T follicular helper cell (primary cell): ENCODE data around the gene STX5.
"Not testable (repeated sequence)": the region's sequence is repeated elsewhere in the genome, so short reads cannot be mapped to it uniquely, and the experiment has no call there.

ENCODE experiments used
- DNase-seq: peaks from one replicate; pipeline ENCODE4 v3.0.0-alpha.2; 2020; ENCODE audit warnings: low read depth
- total RNA-seq, 2 experiments: gene quantifications; one replicate each; lab custom pipeline; 2026; lab: John Stamatoyannopoulos, UW

Gene STX5, protein sequence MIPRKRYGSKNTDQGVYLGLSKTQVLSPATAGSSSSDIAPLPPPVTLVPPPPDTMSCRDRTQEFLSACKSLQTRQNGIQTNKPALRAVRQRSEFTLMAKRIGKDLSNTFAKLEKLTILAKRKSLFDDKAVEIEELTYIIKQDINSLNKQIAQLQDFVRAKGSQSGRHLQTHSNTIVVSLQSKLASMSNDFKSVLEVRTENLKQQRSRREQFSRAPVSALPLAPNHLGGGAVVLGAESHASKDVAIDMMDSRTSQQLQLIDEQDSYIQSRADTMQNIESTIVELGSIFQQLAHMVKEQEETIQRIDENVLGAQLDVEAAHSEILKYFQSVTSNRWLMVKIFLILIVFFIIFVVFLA
- total RNA-seq: 44.0 to 63.6 reads per million in 2 experiments

DNA sequence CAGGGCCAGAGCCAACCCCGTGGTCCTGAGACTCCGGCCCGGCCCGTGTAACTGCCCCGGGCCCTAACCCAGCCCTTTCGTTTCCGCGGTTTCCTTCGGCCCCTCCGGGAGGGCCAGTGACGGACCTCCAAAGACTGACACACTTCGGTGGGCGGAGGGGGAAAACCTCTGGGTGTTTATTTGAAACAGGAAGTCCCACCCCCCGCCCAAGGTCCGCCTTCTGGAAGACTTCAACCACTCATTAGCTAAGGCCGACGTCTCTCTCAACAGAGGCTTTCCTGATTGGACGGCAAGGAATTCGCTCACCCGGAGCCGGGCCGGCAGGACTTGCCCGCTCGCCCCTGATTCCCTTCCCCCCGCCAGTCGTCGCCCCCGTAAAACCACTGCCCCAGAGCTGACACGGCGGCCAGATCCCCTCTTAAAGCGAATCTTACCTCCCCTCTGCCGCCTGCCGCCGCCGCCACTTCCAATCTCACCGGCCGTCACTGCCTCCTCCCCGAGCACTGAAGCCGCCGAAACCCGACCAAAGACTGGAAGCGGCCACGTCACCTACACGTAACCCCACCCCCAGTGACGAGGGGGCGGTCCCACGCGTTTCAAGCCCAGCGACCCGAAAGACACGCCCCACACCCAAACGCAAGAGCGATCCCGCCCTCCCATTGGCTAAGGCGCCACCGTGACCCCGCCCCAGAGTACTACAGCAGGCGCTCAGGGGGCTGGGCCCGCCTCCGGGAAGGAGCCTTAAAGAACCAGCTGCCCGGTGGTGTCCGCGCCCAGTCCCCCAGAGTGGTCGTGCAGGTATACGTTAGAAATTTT lies at the start of gene STX5:
Gene STX5, minus strand, starts transcription at position 532 of the 816 bp plus-strand sequence. CDS start 808 bp downstream, outside the sequence.
- DNase-seq: peak; percentile 99

DNA sequence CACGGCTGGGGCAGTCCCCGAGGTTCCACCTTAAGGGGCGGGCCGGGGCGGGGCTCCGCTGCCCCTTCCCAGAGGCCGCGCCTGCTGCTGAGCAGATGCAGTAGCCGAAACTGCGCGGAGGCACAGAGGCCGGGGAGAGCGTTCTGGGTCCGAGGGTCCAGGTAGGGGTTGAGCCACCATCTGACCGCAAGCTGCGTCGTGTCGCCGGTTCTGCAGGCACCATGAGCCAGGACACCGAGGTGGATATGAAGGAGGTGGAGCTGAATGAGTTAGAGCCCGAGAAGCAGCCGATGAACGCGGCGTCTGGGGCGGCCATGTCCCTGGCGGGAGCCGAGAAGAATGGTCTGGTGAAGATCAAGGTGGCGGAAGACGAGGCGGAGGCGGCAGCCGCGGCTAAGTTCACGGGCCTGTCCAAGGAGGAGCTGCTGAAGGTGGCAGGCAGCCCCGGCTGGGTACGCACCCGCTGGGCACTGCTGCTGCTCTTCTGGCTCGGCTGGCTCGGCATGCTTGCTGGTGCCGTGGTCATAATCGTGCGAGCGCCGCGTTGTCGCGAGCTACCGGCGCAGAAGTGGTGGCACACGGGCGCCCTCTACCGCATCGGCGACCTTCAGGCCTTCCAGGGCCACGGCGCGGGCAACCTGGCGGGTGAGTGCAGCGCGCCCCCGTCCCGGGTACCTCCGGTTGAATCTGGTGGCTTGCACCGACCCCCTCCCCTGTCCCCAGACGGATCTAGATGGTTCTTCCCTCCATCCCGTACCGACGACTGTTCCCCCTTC lies 49.1 kb upstream of the STX5 start, which contains the start of gene SLC3A2:
Gene SLC3A2, plus strand, starts transcription at position 94 of the 776 bp plus-strand sequence. Its CDS starts 128 bp downstream, at position 222.
- peak; percentile 76 for DNase-seq

DNA sequence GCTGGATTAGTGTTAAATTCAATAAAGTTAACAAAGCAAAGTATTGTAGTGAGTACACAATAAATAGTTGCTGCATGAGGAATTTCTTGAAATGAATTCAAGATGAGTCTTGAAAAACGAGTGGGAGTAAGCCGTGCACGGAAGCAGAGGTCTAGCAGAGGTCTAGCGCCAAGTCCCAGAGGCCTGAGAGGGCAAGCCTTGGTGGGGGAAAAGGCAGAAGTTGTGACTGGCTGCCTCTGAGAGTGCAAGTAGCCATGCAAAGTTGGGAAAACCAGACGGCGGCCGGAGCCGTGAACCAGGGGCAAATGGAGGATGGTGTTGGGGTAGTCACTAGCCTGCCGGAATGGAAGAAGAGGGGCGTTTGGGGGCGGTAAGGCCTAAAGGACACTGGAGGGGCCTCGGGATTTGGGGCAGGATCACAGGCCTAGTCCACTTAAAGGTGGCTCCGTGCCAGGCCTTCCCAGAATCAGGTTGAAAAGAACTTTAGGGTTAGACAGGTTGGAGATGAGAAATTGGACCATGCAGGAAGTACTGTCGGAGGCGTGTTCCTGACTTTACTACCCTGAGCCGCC lies 48.5 kb upstream of the STX5 start:
- no peak for DNase-seq

DNA sequence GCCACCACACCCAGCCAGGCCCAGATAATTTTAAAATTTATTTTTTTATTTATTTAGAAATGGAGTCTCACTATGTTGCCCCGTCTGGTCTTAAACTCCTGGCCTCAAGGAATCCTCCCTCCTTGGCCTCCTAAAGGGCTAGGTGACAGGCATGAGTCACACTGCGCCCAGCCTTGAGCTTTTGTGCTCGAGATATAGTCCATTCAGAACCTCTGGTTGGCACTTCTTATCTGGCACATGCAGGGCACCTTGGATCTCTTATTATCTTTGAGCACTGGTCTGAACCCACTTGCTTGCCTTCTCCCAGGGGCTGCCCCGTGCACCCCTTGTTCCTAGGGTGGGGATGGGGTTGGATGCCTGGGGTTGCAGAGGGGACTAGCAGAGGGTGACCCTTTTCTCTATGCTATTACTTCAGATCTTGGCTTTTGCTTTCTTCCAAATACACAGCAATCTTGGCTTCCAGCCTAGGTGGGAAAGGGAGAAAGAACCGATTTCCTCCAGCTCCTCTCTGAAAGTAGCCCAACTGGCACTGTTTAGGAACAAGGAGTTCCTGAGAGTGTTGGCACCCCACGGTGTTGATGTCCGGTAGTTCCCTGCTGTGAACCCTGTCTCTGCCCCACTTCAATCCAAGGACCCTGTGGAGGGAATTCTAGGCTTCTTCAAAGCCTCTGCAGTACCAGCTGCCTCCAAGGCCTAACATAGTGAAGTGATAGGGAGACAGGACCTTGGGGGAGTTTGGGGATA lies 47.6 kb upstream of the STX5 start:
- DNase-seq: no peak

DNA sequence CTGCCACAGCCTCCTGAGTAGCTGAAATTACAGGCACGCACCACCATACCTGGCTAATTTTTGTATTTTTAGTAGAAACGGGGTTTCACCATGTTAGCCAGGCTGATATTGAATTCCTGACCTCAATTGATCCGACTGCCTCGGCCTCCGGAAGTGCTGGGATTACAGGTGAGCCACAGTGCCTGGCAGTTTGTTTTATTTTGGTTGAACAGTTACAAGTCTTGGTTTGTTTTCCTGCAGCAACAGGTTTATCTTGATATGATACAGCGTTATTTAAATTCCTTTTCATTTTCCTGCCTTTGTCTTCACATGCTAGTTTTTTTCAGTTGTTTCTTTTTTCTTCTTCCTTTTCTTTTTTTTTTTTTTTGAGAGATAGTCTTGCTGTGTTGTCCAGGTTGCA lies 44.9 kb upstream of the STX5 start:
- DNase-seq: no peak

DNA sequence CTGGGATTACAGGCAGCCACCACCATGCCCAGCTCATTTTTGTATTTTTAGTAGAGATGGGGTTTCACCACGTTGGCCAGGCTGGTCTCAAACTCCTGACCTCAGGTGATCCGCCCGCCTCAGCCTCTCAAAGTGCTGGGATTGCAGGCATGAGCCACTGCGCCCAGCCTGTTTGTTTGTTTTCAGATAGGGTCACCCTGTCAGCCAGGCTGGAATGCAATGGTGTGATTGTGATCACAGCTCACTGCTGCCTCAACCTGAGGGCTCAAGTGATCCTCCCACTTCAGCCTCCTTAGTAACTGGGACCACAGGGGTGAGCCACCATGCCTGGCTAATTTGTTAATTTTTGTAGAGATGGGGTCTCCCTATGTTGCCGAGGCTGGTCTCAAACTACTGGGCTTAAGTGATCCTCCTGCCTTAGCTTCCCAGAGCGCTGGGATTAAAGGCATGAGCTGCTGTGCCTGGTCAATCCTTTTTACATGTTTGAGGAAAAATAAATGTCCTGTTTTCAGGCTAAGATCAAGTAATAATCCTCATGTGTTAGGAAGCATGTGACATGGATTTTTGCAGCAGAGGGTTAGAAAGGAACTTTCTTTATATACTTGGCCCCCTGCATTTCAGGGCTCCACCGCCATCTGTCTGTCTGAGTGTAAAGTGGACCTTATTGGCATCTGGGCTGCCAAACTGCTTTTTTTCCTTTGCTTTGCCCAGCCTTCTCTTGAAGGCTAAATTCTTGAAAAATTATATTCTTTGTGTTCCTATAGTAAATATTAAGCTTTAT lies 44.0 kb upstream of the STX5 start:
- DNase-seq: no peak

DNA sequence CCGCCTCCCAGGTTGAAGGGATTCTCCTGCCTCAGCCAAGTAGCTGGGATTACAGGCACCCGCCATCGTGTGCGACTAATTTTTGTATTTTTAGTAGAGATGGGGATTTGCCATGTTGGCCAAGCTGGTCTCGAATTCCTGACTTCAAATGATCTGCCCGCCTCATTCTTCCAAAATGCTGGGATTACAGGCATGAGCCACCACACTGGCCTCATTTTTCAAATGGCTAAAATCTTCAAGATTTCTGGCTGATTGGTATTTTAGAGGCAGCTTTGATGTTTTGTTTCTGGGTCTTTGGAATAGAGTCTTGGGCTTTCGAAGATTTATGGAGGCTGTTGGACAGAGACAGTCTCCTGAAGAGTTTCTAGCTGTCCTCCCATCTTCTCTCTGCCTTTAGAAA lies 43.0 kb upstream of the STX5 start:
- no peak for DNase-seq

DNA sequence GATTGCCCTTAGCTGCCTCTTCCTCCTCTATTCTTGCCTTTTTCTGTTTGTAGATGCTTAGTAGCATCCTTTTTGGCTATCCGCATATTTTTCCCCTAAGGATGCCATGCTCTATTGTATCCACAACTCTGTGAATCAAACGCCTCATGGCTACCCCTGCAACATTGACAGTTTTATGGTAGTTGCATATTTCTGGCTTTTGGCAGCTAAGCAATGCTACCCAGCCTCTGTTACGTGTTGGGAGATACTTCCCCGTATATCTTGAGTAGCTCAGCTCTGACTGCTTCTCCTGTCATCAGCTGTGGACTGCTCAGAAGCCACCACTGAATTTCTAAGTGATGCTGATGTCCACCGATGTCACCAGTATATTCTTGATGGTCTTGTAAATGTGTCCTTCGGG lies 33.8 kb upstream of the STX5 start:
- DNase-seq: no peak

DNA sequence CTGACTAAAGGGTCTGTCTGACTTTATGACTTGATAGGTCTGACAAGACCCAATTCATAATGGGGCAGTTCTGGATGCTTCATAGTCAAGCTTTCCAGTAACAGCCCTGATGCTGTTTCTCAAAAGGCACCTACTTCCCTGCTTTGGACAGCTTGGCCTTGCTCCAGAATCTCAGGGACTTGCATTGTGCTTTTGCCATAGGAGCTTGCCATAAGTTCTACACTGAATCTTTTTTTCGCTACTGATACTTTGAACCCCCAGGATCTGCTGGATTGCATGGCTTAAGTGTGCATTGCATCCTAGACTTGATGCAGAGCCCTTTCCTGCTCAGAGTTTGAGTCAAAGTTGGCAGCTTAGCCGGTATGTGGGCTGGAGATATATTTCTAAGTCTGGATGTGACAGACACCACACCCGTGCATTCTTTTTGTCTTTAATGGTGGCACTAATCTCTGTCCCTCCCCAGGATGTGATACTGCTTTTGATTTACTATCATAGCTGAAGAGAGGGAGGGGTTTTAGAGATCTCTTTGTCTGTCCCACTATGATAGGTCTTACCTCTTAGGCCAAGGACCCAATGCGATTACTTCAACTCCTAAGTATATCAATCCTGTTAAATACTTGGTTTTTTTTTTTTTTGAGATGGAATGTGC lies 32.0 kb upstream of the STX5 start:
- no peak for DNase-seq

DNA sequence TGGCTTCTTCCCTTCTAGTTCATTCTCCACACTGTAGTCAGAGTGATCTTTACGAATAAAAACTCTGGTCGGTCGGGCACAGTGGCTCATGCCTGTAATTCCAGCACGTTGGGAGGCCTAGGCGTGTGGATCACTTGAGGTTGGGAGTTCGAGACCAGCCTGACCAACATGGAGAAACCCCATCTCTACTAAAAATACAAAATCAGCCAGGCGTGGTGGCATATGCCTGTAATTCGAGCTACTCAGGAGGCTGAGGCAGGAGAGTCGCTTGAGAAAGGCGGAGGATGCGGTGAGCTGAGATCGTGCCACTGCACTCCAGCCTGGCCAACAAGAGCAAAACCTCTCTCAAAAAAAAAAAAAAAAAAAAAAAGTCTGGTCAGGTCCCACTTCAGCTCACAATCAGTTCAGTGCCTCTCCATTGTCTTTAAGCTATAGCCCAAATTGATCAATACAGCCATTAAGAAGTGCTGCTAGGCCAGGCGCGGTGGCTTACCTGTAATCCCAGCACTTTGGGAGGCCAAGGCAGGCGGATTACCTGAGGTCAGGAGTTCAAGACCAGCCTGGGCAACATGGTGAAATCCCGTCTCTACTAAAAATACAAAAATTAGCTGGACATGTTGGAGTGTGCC lies 29.8 kb upstream of the STX5 start:
- DNase-seq: not testable (repeated sequence)

DNA sequence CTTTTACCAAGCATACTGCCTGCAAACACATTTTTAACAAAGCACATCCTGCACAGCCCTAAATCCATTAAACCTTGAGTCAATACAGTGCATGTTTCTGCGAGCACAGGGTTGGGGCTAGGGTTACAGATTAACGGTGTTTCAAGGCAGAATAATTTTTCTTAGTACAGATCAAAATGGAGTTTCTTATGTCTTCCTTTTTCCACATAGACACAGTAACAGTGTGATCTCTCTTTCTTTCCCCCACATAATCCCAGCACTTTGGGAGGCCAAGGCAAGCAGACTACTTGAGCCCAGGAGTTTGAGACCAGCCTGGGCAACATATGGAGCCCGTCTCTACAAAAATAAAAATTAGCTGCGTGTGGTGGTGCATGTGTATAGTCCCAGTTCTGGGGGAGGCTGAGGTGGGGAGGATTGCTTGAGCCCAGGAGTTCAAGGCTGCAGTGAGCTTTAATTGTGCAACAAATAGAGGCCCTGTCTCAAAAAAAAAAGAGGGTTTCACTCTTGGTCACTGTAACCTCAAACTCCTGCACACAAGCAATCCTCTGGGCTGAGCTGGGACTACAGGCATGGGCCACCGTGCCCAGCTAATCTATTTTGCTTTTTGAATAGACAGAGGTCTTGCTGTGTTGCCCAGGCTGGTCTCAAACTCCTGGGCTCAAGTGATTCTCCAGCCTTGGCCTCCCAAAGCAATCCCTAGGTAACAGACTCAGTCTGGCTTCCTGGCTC lies 29.1 kb upstream of the STX5 start:
- DNase-seq: no peak

DNA sequence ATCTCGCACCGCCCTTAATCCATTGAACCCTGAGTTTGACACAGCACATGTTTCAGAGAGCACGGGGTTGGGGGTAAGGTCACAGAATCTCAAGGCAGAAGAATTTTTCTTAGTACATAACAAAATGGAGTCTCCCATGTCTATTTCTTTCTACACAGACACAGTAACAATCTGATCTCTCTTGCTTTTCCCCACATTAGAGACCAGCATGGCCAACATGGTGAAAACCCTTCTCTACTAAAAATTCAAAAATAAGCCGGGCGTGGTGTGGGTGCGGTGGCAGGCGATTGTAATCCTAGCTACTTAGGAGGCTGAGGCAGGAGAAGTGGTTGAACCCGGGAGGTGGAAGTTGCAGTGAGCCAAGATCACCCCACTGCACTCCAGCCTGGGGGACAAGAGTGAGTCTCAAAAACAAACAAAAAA lies 27.4 kb upstream of the STX5 start:
- DNase-seq: not testable (repeated sequence)

DNA sequence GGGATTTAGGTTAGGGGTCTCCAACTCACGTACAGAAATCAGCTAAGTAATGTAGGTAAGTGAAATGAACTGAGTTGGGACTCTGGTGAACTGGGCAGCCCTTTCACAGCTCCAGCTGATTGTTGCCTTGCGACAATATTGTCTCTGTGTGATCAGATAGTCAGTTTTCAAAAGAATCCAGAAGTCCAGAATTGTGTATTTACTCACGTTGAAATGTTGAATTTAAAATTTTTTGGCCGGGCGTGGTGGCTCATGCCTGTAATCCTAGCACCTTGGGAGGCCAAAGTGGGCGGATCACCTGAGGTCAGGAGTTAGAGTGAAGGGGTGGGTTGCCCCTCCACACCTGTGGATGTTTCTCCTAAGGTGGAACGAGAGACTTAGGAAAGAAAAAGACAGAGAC lies 26.4 kb upstream of the STX5 start:
- DNase-seq: no peak

DNA sequence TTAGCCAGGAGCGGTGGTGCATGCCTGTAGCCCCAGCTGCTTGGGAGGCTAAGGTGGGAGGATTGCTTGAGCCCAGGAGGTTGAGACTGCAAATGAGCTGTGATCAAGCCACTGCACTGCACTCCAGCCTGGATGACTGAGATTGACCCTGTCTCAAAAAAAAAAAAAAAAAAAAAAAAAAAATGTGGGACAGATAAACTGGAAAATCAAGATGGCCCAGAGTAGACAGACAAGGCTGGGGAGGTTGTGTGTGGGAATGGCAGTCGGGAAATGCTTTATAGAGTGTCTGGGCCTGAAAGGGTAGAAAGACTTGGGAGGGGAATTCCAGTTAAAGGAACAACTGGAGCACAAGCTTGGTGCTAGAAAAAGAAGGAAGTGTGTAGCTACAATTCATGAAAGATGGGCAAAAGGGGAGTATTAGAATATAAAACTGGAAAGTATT lies 25.7 kb upstream of the STX5 start:
- DNase-seq: no peak

DNA sequence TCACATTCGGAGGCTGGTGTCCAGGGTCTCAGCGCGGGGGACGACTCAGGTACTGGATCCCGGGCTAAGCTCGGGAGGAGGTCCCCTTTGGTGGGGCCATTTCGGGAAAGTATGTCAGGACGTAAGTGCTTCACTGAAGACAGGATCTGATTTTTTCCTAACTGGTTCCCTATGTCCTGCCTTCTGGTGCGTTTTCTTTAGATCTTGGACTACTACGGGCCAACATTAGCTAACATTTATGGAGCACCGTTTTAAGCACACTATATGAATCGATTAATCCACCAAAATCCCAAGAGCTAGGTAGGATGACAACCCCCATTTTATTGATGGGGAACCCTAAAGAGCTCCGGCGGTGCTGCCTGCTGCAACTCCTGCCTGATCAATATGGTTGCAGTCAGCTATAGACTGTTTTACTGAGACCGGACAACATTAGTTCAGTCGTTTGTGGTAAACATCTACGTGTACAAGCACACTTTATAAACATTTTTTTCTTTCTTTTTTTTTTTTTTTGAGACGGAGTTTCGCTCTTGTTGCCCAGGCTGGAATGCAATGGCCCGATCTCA lies 24.6 kb upstream of the STX5 start:
- DNase-seq: no peak

DNA sequence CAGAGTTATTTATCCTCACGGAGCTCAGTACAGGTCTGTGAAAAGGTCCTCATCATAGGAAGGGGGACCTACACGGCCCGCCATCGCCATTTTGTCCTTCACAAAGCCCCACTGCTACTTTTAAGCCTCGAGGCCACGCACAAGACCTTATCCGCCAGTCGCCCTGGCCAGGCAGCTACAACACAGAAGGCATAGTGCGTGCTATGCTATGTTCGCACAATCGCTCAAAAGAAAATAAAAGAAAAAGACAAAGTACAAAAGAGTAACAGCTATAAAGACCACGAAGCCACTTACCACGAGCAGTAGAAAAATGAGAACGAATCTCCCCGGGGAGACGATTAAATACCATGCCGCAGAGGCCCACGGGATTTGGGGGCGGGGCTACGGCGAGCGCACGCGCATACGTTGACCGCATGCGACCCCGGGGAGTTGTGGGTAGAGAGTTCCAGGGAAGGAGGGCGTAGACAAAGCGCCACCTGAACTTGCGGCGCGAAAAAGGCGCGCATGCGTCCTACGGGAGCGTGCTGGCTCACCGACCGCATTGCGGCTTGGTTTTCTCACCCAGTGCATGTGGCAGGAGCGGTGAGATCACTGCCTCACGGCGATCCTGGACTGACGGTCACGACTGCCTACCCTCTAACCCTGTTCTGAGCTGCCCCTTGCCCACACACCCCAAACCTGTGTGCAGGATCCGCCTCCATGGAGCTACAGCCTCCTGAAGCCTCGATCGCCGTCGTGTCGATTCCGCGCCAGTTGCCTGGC lies 23.9 kb upstream of the STX5 start:
- DNase-seq: peak; percentile 94

DNA sequence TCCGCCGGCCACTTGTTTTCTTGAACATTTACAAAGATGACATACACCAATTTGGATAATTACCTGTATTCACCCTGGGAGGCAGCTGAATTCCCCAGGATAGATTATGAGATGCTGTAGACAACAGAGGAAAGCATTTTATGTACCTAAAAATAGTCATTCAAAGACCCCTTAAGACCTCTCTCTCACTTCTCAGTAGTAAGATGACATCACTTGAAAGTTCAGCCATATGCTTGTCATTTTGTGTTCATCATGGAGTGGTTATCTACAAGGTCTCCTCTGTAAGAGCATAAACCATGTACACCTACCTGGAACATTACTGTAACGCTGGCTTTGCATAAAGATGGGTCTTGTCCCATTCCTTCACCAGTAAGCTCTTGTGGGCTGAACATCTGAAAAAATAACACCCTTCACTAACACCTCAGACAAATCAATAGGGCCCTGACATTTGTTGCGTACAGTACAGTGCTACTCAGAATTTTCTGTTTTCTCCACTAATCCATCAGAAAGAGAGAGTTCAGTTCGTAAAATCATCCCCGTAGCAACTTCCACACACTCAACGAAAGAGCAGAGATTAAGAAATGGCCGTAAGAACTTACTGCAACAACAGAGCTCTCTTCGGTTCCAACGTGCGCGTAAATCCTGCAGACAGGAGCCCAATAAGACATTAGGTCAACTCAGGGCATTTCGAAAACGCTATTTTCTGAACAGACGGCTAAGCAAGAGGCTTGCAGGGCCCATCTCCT lies 23.1 kb upstream of the STX5 start:
- DNase-seq: no peak
